OCI-LY3 (cell line): ENCODE results near the gene LAD1.

Experiments
- H2AFZ ChIP-seq: fragments of 200-600, 300-600 bp; shearing (Covaris generic); 2 replicates; pipeline ENCODE4 v1.6.0; 2014; ENCODE audit warnings: antibody characterized with exemption, low read depth, low read length
- H3K27ac ChIP-seq: fragments of 200-600, 300-600 bp; sonication (generic); 2 replicates; pipeline ENCODE4 v1.5.1; 2014; ENCODE audit warnings: mild to moderate bottlenecking, low read length, moderate library complexity, mixed read lengths
- H3K27me3 ChIP-seq: fragments of 200-600, 300-600 bp; sonication (generic); 2 replicates; pipeline ENCODE4 v1.6.1; 2014; ENCODE audit warnings: low read depth, low read length, mixed read lengths
- H3K36me3 ChIP-seq: fragments of 200-600, 300-600 bp; sonication (generic); replicated peaks from 2 replicates; pipeline ENCODE3; 2014; ENCODE audit warnings: low read depth, low read length, mixed read lengths
- H3K4me1 ChIP-seq: fragments of 300-600, 200-600 bp; sonication (generic); 2 replicates; pipeline ENCODE4 v1.6.1; 2014; ENCODE audit warnings: low read length, mixed read lengths
- H3K4me2 ChIP-seq: fragments of 200-600, 300-600 bp; sonication (generic); 2 replicates; pipeline ENCODE4 v1.6.1; 2014; ENCODE audit warnings: low read length, mixed read lengths
- H3K4me3 ChIP-seq: fragments of 300-600, 200-600 bp; sonication (generic); 2 replicates; pipeline ENCODE4 v1.5.1; 2014; ENCODE audit warnings: antibody characterized with exemption, mild to moderate bottlenecking, low read length, moderate library complexity
- H3K79me2 ChIP-seq: fragments of 300-600, 200-600 bp; shearing (Covaris generic); 2 replicates; pipeline ENCODE4 v1.6.1; 2014; ENCODE audit warnings: mild to moderate bottlenecking, low read length, mixed read lengths
- H3K9ac ChIP-seq: fragments of 300-600, 200-600 bp; shearing (Covaris generic); 2 replicates; pipeline ENCODE4 v1.6.0; 2014; ENCODE audit warnings: mild to moderate bottlenecking, low read length, moderate library complexity
- H3K9me3 ChIP-seq: fragments of 200-600, 300-600 bp; shearing (Covaris generic); 2 replicates; pipeline ENCODE4 v1.6.1; 2014; ENCODE audit warnings: low read length, mixed read lengths; ENCODE audit not compliant: insufficient read depth
- H4K20me1 ChIP-seq: fragments of 200-600, 300-600 bp; sonication (generic); 2 replicates; pipeline ENCODE4 v1.6.1; 2016; ENCODE audit warnings: low read length, mixed read lengths; ENCODE audit not compliant: insufficient read depth
- EZH2phosphoT487 ChIP-seq: fragments of 200-600 bp; shearing (Covaris generic); IDR thresholded peaks from 2 replicates; pipeline ENCODE4 v1.6.1; 2018; ENCODE audit warnings: antibody characterized with exemption, mixed run types, low read depth
- TF ChIP-seq, protein P1 (sequence below): fragments of 200-600, 300-600 bp; sonication (generic); IDR thresholded peaks from 2 replicates; pipeline ENCODE4 v1.5.1; 2014; ENCODE audit warnings: antibody characterized with exemption, low read length, low read depth

Gene LAD1

GRCh38 chr1:201332616-201333335, 66.3 kb downstream of the LAD1 start:
- H3K4me3 ChIP-seq = no peak overlapping the region
- H3K36me3 ChIP-seq = no peaks in the 10 kb centered on the region
- no peaks in the 10 kb centered on the region for H3K4me1 ChIP-seq
- no peaks in the 10 kb centered on the region for H3K9me3 ChIP-seq
- TF ChIP-seq, protein P1, sequence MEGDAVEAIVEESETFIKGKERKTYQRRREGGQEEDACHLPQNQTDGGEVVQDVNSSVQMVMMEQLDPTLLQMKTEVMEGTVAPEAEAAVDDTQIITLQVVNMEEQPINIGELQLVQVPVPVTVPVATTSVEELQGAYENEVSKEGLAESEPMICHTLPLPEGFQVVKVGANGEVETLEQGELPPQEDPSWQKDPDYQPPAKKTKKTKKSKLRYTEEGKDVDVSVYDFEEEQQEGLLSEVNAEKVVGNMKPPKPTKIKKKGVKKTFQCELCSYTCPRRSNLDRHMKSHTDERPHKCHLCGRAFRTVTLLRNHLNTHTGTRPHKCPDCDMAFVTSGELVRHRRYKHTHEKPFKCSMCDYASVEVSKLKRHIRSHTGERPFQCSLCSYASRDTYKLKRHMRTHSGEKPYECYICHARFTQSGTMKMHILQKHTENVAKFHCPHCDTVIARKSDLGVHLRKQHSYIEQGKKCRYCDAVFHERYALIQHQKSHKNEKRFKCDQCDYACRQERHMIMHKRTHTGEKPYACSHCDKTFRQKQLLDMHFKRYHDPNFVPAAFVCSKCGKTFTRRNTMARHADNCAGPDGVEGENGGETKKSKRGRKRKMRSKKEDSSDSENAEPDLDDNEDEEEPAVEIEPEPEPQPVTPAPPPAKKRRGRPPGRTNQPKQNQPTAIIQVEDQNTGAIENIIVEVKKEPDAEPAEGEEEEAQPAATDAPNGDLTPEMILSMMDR = no peak
- no peak for TF ChIP-seq EZH2phosphoT487
- H3K79me2 ChIP-seq = no peaks in the 10 kb centered on the region
- no peaks in the 10 kb centered on the region for H4K20me1 ChIP-seq
- peaks cover 25% of the 10 kb centered on the region; the same call in 1 of the 2 replicates for H3K27me3 ChIP-seq
- H3K4me2 ChIP-seq = no peak overlapping the region
- H3K9ac ChIP-seq = no peak overlapping the region
- no peak overlapping the region for H2AFZ ChIP-seq
- H3K27ac ChIP-seq = no peak overlapping the region

DNA sequence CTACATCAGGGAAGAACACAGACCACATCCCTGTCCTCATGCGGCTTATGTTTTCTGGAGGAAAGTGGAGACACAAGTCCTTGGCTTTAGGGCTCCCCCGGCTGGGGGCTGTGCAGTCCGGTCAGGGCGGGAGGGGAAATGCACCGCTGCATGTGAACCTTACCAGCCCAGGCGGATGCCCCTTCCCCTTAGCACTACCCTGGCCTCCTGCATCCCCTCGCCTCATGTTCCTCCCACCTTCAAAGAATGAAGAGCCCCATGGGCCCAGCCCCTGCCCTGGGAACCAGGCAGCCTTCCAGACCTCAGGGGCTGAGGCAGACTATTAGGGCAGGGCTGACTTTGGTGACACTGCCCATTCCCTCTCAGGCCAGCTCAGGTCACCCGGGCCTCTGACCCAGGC, 67.1 kb downstream of the LAD1 start:
- Histone ChIP-seq H3K9ac (no peak overlapping the region), H3K4me1 (no peaks in the 10 kb centered on the region), H3K27me3 (peaks cover 33% of the 10 kb centered on the region; the same call in 1 of the 2 replicates), H3K27ac (no peak overlapping the region), H3K9me3 (no peaks in the 10 kb centered on the region), H3K79me2 (no peaks in the 10 kb centered on the region), H4K20me1 (no peaks in the 10 kb centered on the region), H2AFZ (no peak overlapping the region), H3K4me2 (no peak overlapping the region), H3K4me3 (no peak overlapping the region), H3K36me3 (no peaks in the 10 kb centered on the region)
- TF ChIP-seq, protein P1 = no peak
- no peak for TF ChIP-seq EZH2phosphoT487

DNA sequence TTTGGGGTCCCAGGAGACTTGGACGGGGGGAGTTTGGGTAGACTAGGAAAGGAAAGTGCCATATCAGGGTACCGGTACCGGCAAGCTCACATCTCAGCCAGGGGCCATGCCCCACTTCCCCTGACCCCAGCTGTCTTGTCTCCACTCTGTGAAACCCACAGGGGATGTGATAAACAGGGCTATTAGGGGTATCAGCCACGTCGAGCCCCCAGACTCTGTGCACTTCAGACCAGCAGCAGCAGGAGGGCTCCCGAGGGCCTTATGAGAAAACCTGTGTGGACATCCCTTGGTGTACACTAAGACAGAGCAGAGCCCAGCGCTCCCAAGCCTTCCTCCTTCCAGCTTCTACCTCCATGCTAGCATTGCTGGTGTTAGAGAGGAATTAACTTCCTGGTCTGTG, 68.0 kb downstream of the LAD1 start:
- no peaks in the 10 kb centered on the region for H4K20me1 ChIP-seq
- TF ChIP-seq, protein P1 = no peak
- TF ChIP-seq EZH2phosphoT487 = no peak
- H3K4me3 ChIP-seq = no peak overlapping the region
- no peak overlapping the region for H3K27ac ChIP-seq
- no peaks in the 10 kb centered on the region for H3K9me3 ChIP-seq
- H3K36me3 ChIP-seq = no peaks in the 10 kb centered on the region
- peaks cover 37% of the 10 kb centered on the region; the same call in 1 of the 2 replicates for H3K27me3 ChIP-seq
- H3K4me1 ChIP-seq = no peaks in the 10 kb centered on the region
- no peaks in the 10 kb centered on the region for H3K79me2 ChIP-seq
- no peak overlapping the region for H2AFZ ChIP-seq
- no peak overlapping the region for H3K4me2 ChIP-seq
- H3K9ac ChIP-seq = no peak overlapping the region
